GM18498 (cell line): Measurements from ENCODE around the gene ADD1.

Source experiments
- ATAC-seq: cut with Tn5 transposase; IDR thresholded peaks from one replicate; pipeline ENCODE4 v1.9.1; 2021; ENCODE audit warnings: mild to moderate bottlenecking, moderate library complexity; ENCODE audit not compliant: unreplicated experiment

Gene ADD1

GRCh38 chr4:2961811-2962441, 118.3 kb downstream of the ADD1 start:
- no peak for ATAC-seq

GRCh38 chr4:2962614-2963174, 119.0 kb downstream of the ADD1 start:
- ATAC-seq, result peak; percentile 31

- ATAC-seq, result peak; percentile 92
These were observed 119.7 kb downstream of the ADD1 start, which contains the start of the genes GRK4 and NOP14 for GRCh38 chr4:2963175-2963965. GRK4 (plus strand) TSS chr4:2963571; CDS start chr4:2964071, 500 bp downstream. NOP14 (minus strand) TSS chr4:2963406; CDS start chr4:2963319, 87 bp downstream.

GRCh38 chr4:2963966-2964471, 120.4 kb downstream of the ADD1 start:
- no peak for ATAC-seq

GRCh38 chr4:2964706-2965258, 121.1 kb downstream of the ADD1 start:
- ATAC-seq, result no peak

- no peak for ATAC-seq
These were observed 121.6 kb downstream of the ADD1 start for GRCh38 chr4:2965262-2965661.

- no peak for ATAC-seq
These were observed 124.7 kb downstream of the ADD1 start for GRCh38 chr4:2968381-2968780.

- no peak for ATAC-seq
These were observed 127.6 kb downstream of the ADD1 start for GRCh38 chr4:2971275-2971674.

- ATAC-seq, result no peak
These were observed 133.8 kb downstream of the ADD1 start for GRCh38 chr4:2977211-2978088.
